Hepatocyte (in vitro differentiated cells): ENCODE data around the gene AMIGO3. TPM values are rescaled to one million over a fixed set of nuclear protein-coding genes. Genes with fewer than 3 reads are reported as not detected.

ENCODE experiments used
- DNase-seq: peaks from one replicate; pipeline ENCODE4 v3.0.0-alpha.2; 2016; ENCODE audit warnings: low spot score
- H2AFZ ChIP-seq: fragments of 200-600 bp; sonication (generic); 2 replicates; pipeline ENCODE4 v1.6.0; 2016; ENCODE audit warnings: antibody characterized with exemption, mild to moderate bottlenecking
- H3K27ac ChIP-seq: fragments of 200-600 bp; sonication (generic); 2 replicates; pipeline ENCODE4 v1.5.1; 2016; ENCODE audit warnings: mild to moderate bottlenecking
- H3K27me3 ChIP-seq: fragments of 200-600 bp; sonication (generic); 2 replicates; pipeline ENCODE4 v1.6.1; 2016
- H3K36me3 ChIP-seq: fragments of 200-600 bp; sonication (generic); replicated peaks from 2 replicates; pipeline ENCODE4 v1.5.1; 2016; ENCODE audit warnings: low read depth; ENCODE audit not compliant: insufficient read depth
- H3K4me1 ChIP-seq: fragments of 200-600 bp; sonication (generic); 2 replicates; pipeline ENCODE4 v1.5.1; 2016; ENCODE audit warnings: mild to moderate bottlenecking, moderate library complexity; ENCODE audit not compliant: insufficient read depth
- H3K4me2 ChIP-seq: fragments of 200-600 bp; sonication (generic); 2 replicates; pipeline ENCODE4 v1.6.0; 2016
- H3K4me3 ChIP-seq: fragments of 200-600 bp; sonication (generic); 2 replicates; pipeline ENCODE4 v1.5.1; 2016; ENCODE audit warnings: mild to moderate bottlenecking
- H3K79me2 ChIP-seq: fragments of 200-600 bp; sonication (generic); 2 replicates; pipeline ENCODE4 v1.6.0; 2017; ENCODE audit warnings: mild to moderate bottlenecking
- H3K9me2 ChIP-seq: fragments of 200-600 bp; sonication (generic); replicated peaks from 2 replicates; pipeline ENCODE4 v1.6.0; 2017; ENCODE audit warnings: mild to moderate bottlenecking; ENCODE audit not compliant: insufficient read depth
- H3K9me3 ChIP-seq: fragments of 200-600 bp; sonication (generic); 2 replicates; pipeline ENCODE4 v1.5.1; 2016; ENCODE audit warnings: low read depth, mild to moderate bottlenecking
- H4K20me1 ChIP-seq: fragments of 200-600 bp; sonication (generic); 2 replicates; pipeline ENCODE4 v1.6.0; 2016; ENCODE audit warnings: mild to moderate bottlenecking; ENCODE audit not compliant: insufficient read depth, poor library complexity, severe bottlenecking
- EZH2 ChIP-seq: fragments of 200-600 bp; sonication (generic); IDR thresholded peaks from 2 replicates; pipeline ENCODE4 v1.6.1; 2016; ENCODE audit warnings: antibody characterized with exemption, mild to moderate bottlenecking, borderline replicate concordance
- EZH2phosphoT487 ChIP-seq: fragments of 200-600 bp; sonication (generic); IDR thresholded peaks from one replicate; pipeline ENCODE4 v1.6.1; 2018; ENCODE audit warnings: antibody characterized with exemption, mild to moderate bottlenecking, low read depth, moderate library complexity; ENCODE audit not compliant: unreplicated experiment, severe bottlenecking
- WGBS: methylation state at CpG from one replicate; pipeline ENCODE4 v1.1.6; 2016; ENCODE audit warnings: low lambda C conversion rate; ENCODE audit errors: missing lambda C conversion rate; 5-methylcytosine and 5-hydroxymethylcytosine counted together
- polyA plus RNA-seq: library from polyadenylated mRNA; unstranded; fragments of >200 nt; fragmentation: Nextera tagmentation; extraction: Ambion mirVana; gene quantifications from 2 replicates; pipeline ENCODE4 v1.2.1, GENCODE V29; 2016
- total RNA-seq: library from RNA; depleted of rRNA; stranded (reverse); fragments of >200 nt; gene quantifications from 2 replicates; pipeline ENCODE4 v1.2.3, GENCODE V29; 2014
- TF ChIP-seq, protein P1 (sequence below): fragments of 200-600 bp; sonication (generic); IDR thresholded peaks from 2 replicates; pipeline ENCODE4 v1.5.1; 2016; ENCODE audit warnings: antibody characterized with exemption, mild to moderate bottlenecking; ENCODE audit not compliant: poor library complexity

The AMIGO3 gene, protein sequence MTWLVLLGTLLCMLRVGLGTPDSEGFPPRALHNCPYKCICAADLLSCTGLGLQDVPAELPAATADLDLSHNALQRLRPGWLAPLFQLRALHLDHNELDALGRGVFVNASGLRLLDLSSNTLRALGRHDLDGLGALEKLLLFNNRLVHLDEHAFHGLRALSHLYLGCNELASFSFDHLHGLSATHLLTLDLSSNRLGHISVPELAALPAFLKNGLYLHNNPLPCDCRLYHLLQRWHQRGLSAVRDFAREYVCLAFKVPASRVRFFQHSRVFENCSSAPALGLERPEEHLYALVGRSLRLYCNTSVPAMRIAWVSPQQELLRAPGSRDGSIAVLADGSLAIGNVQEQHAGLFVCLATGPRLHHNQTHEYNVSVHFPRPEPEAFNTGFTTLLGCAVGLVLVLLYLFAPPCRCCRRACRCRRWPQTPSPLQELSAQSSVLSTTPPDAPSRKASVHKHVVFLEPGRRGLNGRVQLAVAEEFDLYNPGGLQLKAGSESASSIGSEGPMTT
- 0.57 and 0.76 TPM in 2 replicates for total RNA-seq
- 1.7 and 2.4 TPM in 2 replicates for polyA plus RNA-seq

DNA sequence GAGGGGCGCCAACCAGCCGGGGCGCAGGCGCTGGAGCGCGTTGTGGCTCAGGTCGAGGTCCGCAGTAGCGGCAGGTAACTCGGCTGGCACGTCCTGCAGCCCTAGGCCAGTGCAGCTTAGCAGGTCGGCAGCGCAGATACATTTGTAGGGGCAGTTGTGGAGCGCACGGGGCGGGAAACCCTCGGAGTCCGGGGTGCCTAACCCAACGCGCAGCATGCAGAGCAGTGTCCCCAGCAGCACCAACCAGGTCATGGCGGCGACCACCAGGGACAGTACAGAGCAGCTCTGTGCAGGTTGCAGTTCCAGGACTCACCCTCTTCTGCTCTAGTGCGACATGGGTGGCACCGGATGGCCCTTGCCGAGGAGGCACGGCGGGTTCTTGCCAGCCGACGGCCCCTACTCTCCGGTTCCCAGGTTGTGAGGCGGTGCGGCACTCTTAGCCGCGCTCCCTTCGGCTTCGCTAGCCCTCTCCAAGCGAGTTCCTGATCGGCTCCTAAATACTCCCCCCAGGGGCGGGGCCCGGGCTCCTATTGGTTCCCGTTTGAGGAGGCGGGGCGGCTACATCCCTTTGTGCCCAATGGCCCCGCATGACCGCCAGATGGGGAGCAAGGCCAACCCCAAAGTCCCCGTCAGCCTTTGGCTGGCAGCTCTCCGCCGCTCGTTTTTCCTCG is at the start of gene AMIGO3:
Gene AMIGO3 (minus strand): TSS at position 471 of the 671 bp plus-strand sequence. CDS start 219 bp downstream, at position 252.
- H3K4me2 ChIP-seq = peak within 1 kb of the TSS; percentile 92
- TF ChIP-seq EZH2 = no peak
- TF ChIP-seq, protein P1, sequence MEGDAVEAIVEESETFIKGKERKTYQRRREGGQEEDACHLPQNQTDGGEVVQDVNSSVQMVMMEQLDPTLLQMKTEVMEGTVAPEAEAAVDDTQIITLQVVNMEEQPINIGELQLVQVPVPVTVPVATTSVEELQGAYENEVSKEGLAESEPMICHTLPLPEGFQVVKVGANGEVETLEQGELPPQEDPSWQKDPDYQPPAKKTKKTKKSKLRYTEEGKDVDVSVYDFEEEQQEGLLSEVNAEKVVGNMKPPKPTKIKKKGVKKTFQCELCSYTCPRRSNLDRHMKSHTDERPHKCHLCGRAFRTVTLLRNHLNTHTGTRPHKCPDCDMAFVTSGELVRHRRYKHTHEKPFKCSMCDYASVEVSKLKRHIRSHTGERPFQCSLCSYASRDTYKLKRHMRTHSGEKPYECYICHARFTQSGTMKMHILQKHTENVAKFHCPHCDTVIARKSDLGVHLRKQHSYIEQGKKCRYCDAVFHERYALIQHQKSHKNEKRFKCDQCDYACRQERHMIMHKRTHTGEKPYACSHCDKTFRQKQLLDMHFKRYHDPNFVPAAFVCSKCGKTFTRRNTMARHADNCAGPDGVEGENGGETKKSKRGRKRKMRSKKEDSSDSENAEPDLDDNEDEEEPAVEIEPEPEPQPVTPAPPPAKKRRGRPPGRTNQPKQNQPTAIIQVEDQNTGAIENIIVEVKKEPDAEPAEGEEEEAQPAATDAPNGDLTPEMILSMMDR = peak; percentile 54
- peak within 1 kb of the TSS; percentile 37 for H3K4me3 ChIP-seq
- peaks cover 13% of the 10 kb centered on the region for H3K79me2 ChIP-seq
- 2% methylated on average over 50 of the region's 50 CpGs for WGBS
- peaks cover 18% of the 10 kb centered on the region for H3K4me1 ChIP-seq
- H3K27ac ChIP-seq = peak within 1 kb of the TSS; percentile 38
- no peaks in the 10 kb centered on the region for H3K27me3 ChIP-seq
- peaks cover 3% of the 10 kb centered on the region for H4K20me1 ChIP-seq
- H2AFZ ChIP-seq = no peak within 1 kb of the TSS
- no peaks in the 10 kb centered on the region for H3K9me2 ChIP-seq
- no peaks in the 10 kb centered on the region for H3K36me3 ChIP-seq
- peak; percentile 96 for DNase-seq
- no peaks in the 10 kb centered on the region for H3K9me3 ChIP-seq

- Histone ChIP-seq H3K79me2 (peaks cover 98% of the 10 kb centered on the region), H3K4me1 (no peaks in the 10 kb centered on the region), H3K4me3 (no peak overlapping the region), H3K27me3 (no peaks in the 10 kb centered on the region), H3K9me2 (no peaks in the 10 kb centered on the region), H3K36me3 (no peaks in the 10 kb centered on the region), H2AFZ (no peak overlapping the region), H3K27ac (no peak overlapping the region), H3K4me2 (no peak overlapping the region), H3K9me3 (no peaks in the 10 kb centered on the region), H4K20me1 (peaks cover 28% of the 10 kb centered on the region)
- no peak for DNase-seq
- TF ChIP-seq, protein P1 = no peak
- TF ChIP-seq EZH2 (no peak), EZH2phosphoT487 (no peak)
- WGBS = 95% methylated on average over 4 of the region's 4 CpGs
Observed at GRCh38 chr3:49763981-49764380, 44.5 kb upstream of the AMIGO3 start.

- H3K27ac ChIP-seq = no peak overlapping the region
- TF ChIP-seq EZH2phosphoT487 (no peak), EZH2 (no peak)
- TF ChIP-seq, protein P1 = no peak
- no peaks in the 10 kb centered on the region for H3K36me3 ChIP-seq
- H4K20me1 ChIP-seq = peaks cover 35% of the 10 kb centered on the region
- no peaks in the 10 kb centered on the region for H3K27me3 ChIP-seq
- H3K79me2 ChIP-seq = peaks cover 98% of the 10 kb centered on the region
- no peak overlapping the region for H2AFZ ChIP-seq
- no peak for DNase-seq
- H3K4me3 ChIP-seq = no peak overlapping the region
- no peak overlapping the region for H3K4me2 ChIP-seq
- no peaks in the 10 kb centered on the region for H3K4me1 ChIP-seq
- 100% methylated on average over 3 of the region's 3 CpGs for WGBS
- no peaks in the 10 kb centered on the region for H3K9me3 ChIP-seq
- H3K9me2 ChIP-seq = no peaks in the 10 kb centered on the region
Observed at GRCh38 chr3:49761661-49762060, 42.2 kb upstream of the AMIGO3 start.
